Right atrium auricular region (tissue), 2 donors: ENCODE measurements around the gene C2CD2L. TPM values are rescaled to one million over a fixed set of nuclear protein-coding genes. Genes with fewer than 3 reads are reported as not detected.

Source experiments
- DNase-seq: peaks from one replicate; pipeline ENCODE4 v3.0.0-alpha.2; 2019; ENCODE audit warnings: low spot score
- H3K27ac ChIP-seq, 2 donors: fragments of 200-600 bp; sonication (generic); 1 replicate in 1 of 2; 2 replicates in 1 of 2; pipeline ENCODE4 v1.5.1; 2016 to 2019
- H3K27me3 ChIP-seq, 2 donors: fragments of 200-600 bp; sonication (generic); one replicate each; pipeline versions ENCODE4 v1.5.1 to v1.6.0; 2017 to 2019
- H3K36me3 ChIP-seq: fragments of 200-600 bp; sonication (generic); one replicate; pipeline ENCODE4 v1.5.1; 2016
- H3K4me1 ChIP-seq, 2 donors: fragments of 200-600 bp; sonication (generic); one replicate each; pipeline versions ENCODE4 v1.5.1 to v1.6.0; 2017 to 2019
- H3K4me3 ChIP-seq, 2 donors: fragments of 200-600 bp; sonication (generic); 1 replicate in 1 of 2; 2 replicates in 1 of 2; pipeline ENCODE4 v1.5.1; 2017 to 2019; ENCODE audit warnings: mild to moderate bottlenecking in 1 of 2, moderate library complexity in 1 of 2
- H3K9me3 ChIP-seq, 2 donors: fragments of 200-600 bp; sonication (generic); one replicate each; pipeline ENCODE4 v1.5.1; 2019
- total RNA-seq, 2 donors: library from RNA; depleted of rRNA; stranded (reverse); fragments of >200 nt; gene quantifications; one replicate each; pipeline ENCODE4 v1.1.0, GENCODE V29; 2016
- TF ChIP-seq, protein P1 (sequence below), 2 donors: fragments of 200-600 bp; sonication (generic); IDR thresholded peaks; one replicate each; pipeline ENCODE4 v1.5.1; 2019; ENCODE audit warnings: antibody characterized with exemption in 2 of 2

The C2CD2L gene
- total RNA-seq, 2 donors from 2014 or later, result 10.0 to 14.2 TPM

DNA sequence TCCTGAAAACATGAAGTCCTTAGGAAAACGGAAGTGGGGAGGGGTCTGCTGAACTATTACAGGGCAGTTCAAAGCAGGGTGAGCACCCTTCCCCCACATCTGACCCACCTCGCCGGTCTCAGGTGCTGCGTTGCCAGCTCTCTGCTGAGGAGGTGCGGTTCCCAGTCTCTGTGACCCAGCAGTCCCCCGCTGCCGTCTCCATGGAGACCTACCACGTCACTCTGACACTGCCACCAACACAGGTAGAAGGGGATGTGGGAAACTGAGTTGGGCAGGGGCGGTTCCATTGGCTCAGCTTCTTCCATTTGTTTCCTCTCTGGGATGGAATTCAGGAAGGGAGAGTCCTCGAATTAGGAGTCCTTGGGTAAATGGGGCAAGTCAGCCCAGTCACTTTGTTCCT, 3.3 kb downstream of the C2CD2L start:
- H3K27me3 ChIP-seq, result no peaks in the 10 kb centered on the region
- no peak for DNase-seq
- H3K4me1 ChIP-seq, result peaks cover 0 to 26% of the 10 kb centered on the region in 2 donors
- no peak overlapping the region for H3K27ac ChIP-seq
- TF ChIP-seq, protein P1, sequence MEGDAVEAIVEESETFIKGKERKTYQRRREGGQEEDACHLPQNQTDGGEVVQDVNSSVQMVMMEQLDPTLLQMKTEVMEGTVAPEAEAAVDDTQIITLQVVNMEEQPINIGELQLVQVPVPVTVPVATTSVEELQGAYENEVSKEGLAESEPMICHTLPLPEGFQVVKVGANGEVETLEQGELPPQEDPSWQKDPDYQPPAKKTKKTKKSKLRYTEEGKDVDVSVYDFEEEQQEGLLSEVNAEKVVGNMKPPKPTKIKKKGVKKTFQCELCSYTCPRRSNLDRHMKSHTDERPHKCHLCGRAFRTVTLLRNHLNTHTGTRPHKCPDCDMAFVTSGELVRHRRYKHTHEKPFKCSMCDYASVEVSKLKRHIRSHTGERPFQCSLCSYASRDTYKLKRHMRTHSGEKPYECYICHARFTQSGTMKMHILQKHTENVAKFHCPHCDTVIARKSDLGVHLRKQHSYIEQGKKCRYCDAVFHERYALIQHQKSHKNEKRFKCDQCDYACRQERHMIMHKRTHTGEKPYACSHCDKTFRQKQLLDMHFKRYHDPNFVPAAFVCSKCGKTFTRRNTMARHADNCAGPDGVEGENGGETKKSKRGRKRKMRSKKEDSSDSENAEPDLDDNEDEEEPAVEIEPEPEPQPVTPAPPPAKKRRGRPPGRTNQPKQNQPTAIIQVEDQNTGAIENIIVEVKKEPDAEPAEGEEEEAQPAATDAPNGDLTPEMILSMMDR (IDR thresholded peaks at IDR 0.05), result no peak
- H3K9me3 ChIP-seq, result no peaks in the 10 kb centered on the region
- H3K4me3 ChIP-seq, result no peak overlapping the region
- H3K36me3 ChIP-seq, result peaks cover 35% of the 10 kb centered on the region

DNA sequence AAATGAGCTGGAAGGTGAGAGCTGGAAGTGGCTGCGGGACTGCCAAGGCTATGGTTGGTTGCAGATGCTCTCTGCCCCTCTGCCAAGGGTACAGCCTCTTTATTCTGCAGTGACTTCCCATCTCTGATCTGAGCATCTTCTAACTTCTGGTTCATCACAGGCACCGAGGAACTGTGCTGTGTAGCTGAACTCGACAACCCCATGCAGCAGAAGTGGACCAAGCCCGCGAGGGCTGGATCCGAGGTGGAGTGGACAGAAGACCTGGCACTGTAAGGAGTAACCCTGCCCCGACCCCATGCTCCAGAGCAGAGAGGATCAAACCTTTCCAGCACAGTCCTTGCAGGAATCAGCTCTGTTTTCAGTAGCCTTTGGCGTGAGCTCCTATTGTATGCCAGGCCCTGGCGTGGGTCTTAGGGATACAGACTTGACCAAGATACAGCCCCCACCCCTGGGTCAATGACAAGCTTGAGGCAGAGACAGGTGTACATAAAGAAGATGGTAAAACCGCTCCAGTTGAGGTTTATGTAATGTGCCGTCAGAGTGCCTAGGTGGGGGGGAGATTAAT, 4.3 kb downstream of the C2CD2L start:
- H3K36me3 ChIP-seq, result peaks cover 35% of the 10 kb centered on the region
- H3K27ac ChIP-seq, result no peak overlapping the region
- TF ChIP-seq, protein P1 (IDR thresholded peaks at IDR 0.05), result no peak
- no peaks in the 10 kb centered on the region for H3K27me3 ChIP-seq
- no peaks in the 10 kb centered on the region for H3K9me3 ChIP-seq
- H3K4me3 ChIP-seq, result no peak overlapping the region
- no peak for DNase-seq
- peaks cover 0 to 20% of the 10 kb centered on the region in 2 donors for H3K4me1 ChIP-seq

DNA sequence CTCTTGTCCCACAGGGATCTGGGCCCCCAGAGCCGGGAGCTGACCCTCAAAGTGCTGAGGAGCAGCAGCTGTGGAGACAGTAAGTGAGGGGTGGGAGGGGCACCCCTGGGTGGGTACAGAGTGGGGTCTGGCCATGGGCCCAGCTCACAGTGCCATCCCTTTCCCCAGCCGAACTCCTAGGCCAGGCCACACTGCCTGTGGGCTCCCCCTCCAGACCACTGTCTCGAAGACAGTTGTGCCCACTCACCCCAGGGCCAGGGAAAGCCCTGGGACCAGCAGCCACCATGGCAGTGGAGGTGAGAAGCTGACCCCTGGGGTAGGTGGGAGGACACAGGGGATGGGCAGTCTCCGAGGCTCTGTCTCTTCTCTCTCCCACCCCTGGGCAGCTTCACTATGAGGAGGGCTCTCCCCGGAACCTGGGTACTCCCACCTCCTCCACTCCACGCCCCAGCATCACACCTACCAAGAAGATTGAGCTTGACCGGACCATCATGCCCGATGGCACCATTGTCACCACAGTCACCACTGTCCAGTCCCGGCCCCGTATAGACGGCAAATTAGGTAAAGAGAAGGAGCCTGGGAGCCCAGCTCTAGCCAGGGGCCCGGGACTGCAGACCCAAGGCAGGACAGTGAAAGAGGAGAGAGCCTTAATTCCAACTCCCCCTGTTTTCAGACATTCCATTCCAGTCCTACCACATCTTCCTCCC, 5.3 kb downstream of the C2CD2L start:
- DNase-seq, result no peak
- no peaks in the 10 kb centered on the region for H3K9me3 ChIP-seq
- H3K4me3 ChIP-seq, result no peak overlapping the region
- no peaks in the 10 kb centered on the region for H3K27me3 ChIP-seq
- TF ChIP-seq, protein P1 (IDR thresholded peaks at IDR 0.05), result no peak
- H3K36me3 ChIP-seq, result peaks cover 35% of the 10 kb centered on the region
- peaks cover 0 to 15% of the 10 kb centered on the region in 2 donors for H3K4me1 ChIP-seq
- H3K27ac ChIP-seq, result no peak overlapping the region

DNA sequence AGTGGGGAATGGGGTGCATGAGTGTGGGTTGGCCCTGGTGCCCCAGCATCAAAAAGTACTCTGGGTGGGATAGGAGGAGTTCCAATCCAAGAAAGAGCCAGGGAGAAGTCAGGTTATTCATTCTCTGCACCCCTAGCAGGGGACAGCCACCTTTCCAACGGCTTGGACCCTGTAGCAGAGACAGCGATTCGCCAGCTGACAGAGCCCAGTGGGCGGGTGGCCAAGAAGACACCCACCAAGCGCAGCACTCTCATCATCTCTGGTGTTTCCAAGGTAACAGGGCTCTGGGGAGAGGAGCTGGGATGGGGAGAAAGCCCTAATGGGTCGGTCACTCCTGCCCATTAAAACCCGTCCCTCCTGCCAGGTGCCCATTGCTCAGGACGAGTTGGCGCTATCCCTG, 6.6 kb downstream of the C2CD2L start:
- Histone ChIP-seq H3K4me3 (no peak overlapping the region), H3K27me3 (no peaks in the 10 kb centered on the region), H3K36me3 (peaks cover 35% of the 10 kb centered on the region), H3K4me1 (peaks cover 0 to 6% of the 10 kb centered on the region in 2 donors), H3K27ac (no peak overlapping the region), H3K9me3 (no peaks in the 10 kb centered on the region)
- TF ChIP-seq, protein P1 (IDR thresholded peaks at IDR 0.05), result no peak
- no peak for DNase-seq

DNA sequence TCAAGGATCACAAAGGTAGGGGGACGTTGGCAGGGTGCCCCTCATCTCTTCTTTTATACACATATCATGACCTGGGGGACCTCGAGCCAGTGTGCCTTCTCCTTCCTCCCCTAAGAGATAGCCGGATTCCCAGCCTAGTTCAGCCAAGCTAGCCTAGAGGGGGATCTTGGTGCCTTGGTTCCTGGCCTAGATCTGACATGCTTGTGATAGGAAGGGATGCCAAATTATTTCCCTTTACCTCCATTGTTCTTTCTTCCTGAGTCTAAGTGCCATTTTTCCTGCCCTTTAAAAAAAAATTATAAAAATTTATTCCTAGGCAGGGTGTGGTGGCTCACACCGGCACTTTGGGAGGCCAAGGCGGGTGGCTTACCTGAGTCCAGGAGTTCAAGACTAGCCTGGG, 7.2 kb downstream of the C2CD2L start:
- Histone ChIP-seq H3K27me3 (no peaks in the 10 kb centered on the region), H3K36me3 (peaks cover 35% of the 10 kb centered on the region), H3K4me3 (no peak overlapping the region), H3K4me1 (no peaks in the 10 kb centered on the region), H3K9me3 (no peaks in the 10 kb centered on the region), H3K27ac (no peak overlapping the region)
- no peak for DNase-seq
- TF ChIP-seq, protein P1 (IDR thresholded peaks at IDR 0.05), result no peak
